DMS 273 treated with DMSO at 0.1 percent for 48 hours (cell line): ENCODE results near the gene NSD1.
"Not testable (repeated sequence)": the region's sequence is repeated elsewhere in the genome, so short reads cannot be mapped to it uniquely, and the experiment has no call there.

ENCODE experiments used
- DNase-seq: peaks from one replicate; lab custom pipeline; 2025; lab: John Stamatoyannopoulos, UW

NSD1 gene

GRCh38 chr5:177176175-177176711 lies 42.7 kb downstream of the NSD1 start:
- DNase-seq, result no peak

- not testable (repeated sequence) for DNase-seq
Observed at GRCh38 chr5:177177847-177178437, 44.4 kb downstream of the NSD1 start.

- DNase-seq, result no peak
Observed at GRCh38 chr5:177178733-177179304, 45.2 kb downstream of the NSD1 start.

- no peak for DNase-seq
Observed at GRCh38 chr5:177179431-177179830, 45.9 kb downstream of the NSD1 start.

- DNase-seq, result no peak
Observed at GRCh38 chr5:177183142-177183541, 49.6 kb downstream of the NSD1 start.

- no peak for DNase-seq
Observed at GRCh38 chr5:177183766-177184360, 50.3 kb downstream of the NSD1 start.

- no peak for DNase-seq
Observed at GRCh38 chr5:177185993-177186392, 52.4 kb downstream of the NSD1 start.

GRCh38 chr5:177186645-177187044 lies 53.1 kb downstream of the NSD1 start:
- no peak for DNase-seq

- no peak for DNase-seq
Observed at GRCh38 chr5:177188775-177189174, 55.2 kb downstream of the NSD1 start.

- no peak for DNase-seq
Observed at GRCh38 chr5:177189416-177189815, 55.8 kb downstream of the NSD1 start.

GRCh38 chr5:177189965-177190364 lies 56.4 kb downstream of the NSD1 start:
- DNase-seq, result no peak

- DNase-seq, result no peak
Observed at GRCh38 chr5:177194268-177194667, 60.7 kb downstream of the NSD1 start.

GRCh38 chr5:177195307-177195952 lies 61.9 kb downstream of the NSD1 start:
- no peak for DNase-seq

- DNase-seq, result no peak
Observed at GRCh38 chr5:177198738-177199137, 65.2 kb downstream of the NSD1 start.

- no peak for DNase-seq
Observed at GRCh38 chr5:177204281-177204680, 70.7 kb downstream of the NSD1 start.

GRCh38 chr5:177209610-177210009 lies 76.0 kb downstream of the NSD1 start:
- no peak for DNase-seq

GRCh38 chr5:177212242-177212641 lies 78.7 kb downstream of the NSD1 start:
- no peak for DNase-seq

GRCh38 chr5:177220576-177220975 lies 87.0 kb downstream of the NSD1 start:
- no peak for DNase-seq

GRCh38 chr5:177222269-177222668 lies 88.7 kb downstream of the NSD1 start:
- no peak for DNase-seq

- no peak for DNase-seq
Observed at GRCh38 chr5:177225798-177226197, 92.2 kb downstream of the NSD1 start.

GRCh38 chr5:177226860-177227259 lies 93.3 kb downstream of the NSD1 start:
- DNase-seq, result no peak

GRCh38 chr5:177228751-177229150 lies 95.2 kb downstream of the NSD1 start:
- DNase-seq, result no peak

- no peak for DNase-seq
Observed at GRCh38 chr5:177230660-177231059, 97.1 kb downstream of the NSD1 start.
